Measurements from ENCODE around the gene TADA2B. TPM values are rescaled to one million over a fixed set of nuclear protein-coding genes. Genes with fewer than 3 reads are reported as not detected.

Gene TADA2B
- total RNA-seq, 2 donors from 2014 or later: 17.3 to 17.5 TPM

GRCh38 chr4:7066006-7066405 lies 22.8 kb downstream of the TADA2B start:
- no peak for TF ChIP-seq CTCF (conservative IDR thresholded peaks at IDR 0.05)

GRCh38 chr4:7066493-7066892 lies 23.3 kb downstream of the TADA2B start:
- peak overlapping the region; percentile 91 for H3K4me3 ChIP-seq (ENCODE audit: low read length)
- Mint-ChIP-seq H3K9me3 (no peaks in the 10 kb centered on the region), H3K4me1 (peaks cover 8% of the 10 kb centered on the region), H3K36me3 (ENCODE audit: low read depth) (peaks cover 31% of the 10 kb centered on the region), H3K4me3 (peak overlapping the region; percentile 71), H3K27ac (no peak overlapping the region), H3K27me3 (ENCODE audit: insufficient read depth) (peaks cover 18% of the 10 kb centered on the region)
- no peak for DNase-seq
- TF ChIP-seq CTCF (conservative IDR thresholded peaks at IDR 0.05): no peak
- H3K9me3 ChIP-seq (ENCODE audit: control insufficient read depth, low read length): no peaks in the 10 kb centered on the region
- peaks cover 15% of the 10 kb centered on the region for H3K27me3 ChIP-seq (ENCODE audit: control insufficient read depth, insufficient read depth, low read length, poor library complexity, severe bottlenecking)
- H3K36me3 ChIP-seq (ENCODE audit: control insufficient read depth, insufficient read depth, low read length): peaks cover 34% of the 10 kb centered on the region
- no peak overlapping the region for H3K27ac ChIP-seq (ENCODE audit: low read depth, low read length)
- H3K9ac ChIP-seq (ENCODE audit: extremely low read depth, low read length, poor library complexity, severe bottlenecking): no peak overlapping the region
- no peaks in the 10 kb centered on the region for H3K4me1 ChIP-seq (ENCODE audit: control insufficient read depth, insufficient read depth, low read length)
- WGBS, 2 experiments (ENCODE audit: insufficient coverage in 1 of 2, insufficient read length in 1 of 2): 88 to 94% methylated on average over 3 to 4 of the region's 4 CpGs

More at GRCh38 chr4:7066006-7066405, 22.8 kb downstream of the TADA2B start:
- no peak overlapping the region for H3K27ac Mint-ChIP-seq
- no peak for DNase-seq
- Histone ChIP-seq H3K4me1 (ENCODE audit: control insufficient read depth, insufficient read depth, low read length) (no peaks in the 10 kb centered on the region), H3K4me3 (ENCODE audit: low read length) (no peak overlapping the region), H3K36me3 (ENCODE audit: control insufficient read depth, insufficient read depth, low read length) (peaks cover 39% of the 10 kb centered on the region), H3K9ac (ENCODE audit: extremely low read depth, low read length, poor library complexity, severe bottlenecking) (no peak overlapping the region), H3K27ac (ENCODE audit: low read depth, low read length) (no peak overlapping the region), H3K27me3 (ENCODE audit: control insufficient read depth, insufficient read depth, low read length, poor library complexity, severe bottlenecking) (peaks cover 10% of the 10 kb centered on the region), H3K9me3 (ENCODE audit: control insufficient read depth, low read length) (no peaks in the 10 kb centered on the region)
- H3K9me3 Mint-ChIP-seq: no peaks in the 10 kb centered on the region
- H3K36me3 Mint-ChIP-seq (ENCODE audit: low read depth): peaks cover 34% of the 10 kb centered on the region
- H3K4me3 Mint-ChIP-seq: no peak overlapping the region
- H3K4me1 Mint-ChIP-seq: peaks cover 8% of the 10 kb centered on the region
- peaks cover 14% of the 10 kb centered on the region for H3K27me3 Mint-ChIP-seq (ENCODE audit: insufficient read depth)
- 96 to 98% methylated on average over 9 to 11 of the region's 11 CpGs for WGBS, 2 experiments (ENCODE audit: insufficient coverage in 1 of 2, insufficient read length in 1 of 2)

- DNase-seq: no peak
- Histone ChIP-seq H3K9ac (ENCODE audit: extremely low read depth, low read length, poor library complexity, severe bottlenecking) (peak overlapping the region; percentile 55), H3K36me3 (ENCODE audit: control insufficient read depth, insufficient read depth, low read length) (peaks cover 28% of the 10 kb centered on the region), H3K27ac (ENCODE audit: low read depth, low read length) (no peak overlapping the region), H3K4me3 (ENCODE audit: low read length) (peak overlapping the region; percentile 91), H3K9me3 (ENCODE audit: control insufficient read depth, low read length) (no peaks in the 10 kb centered on the region), H3K4me1 (ENCODE audit: control insufficient read depth, insufficient read depth, low read length) (no peaks in the 10 kb centered on the region), H3K27me3 (ENCODE audit: control insufficient read depth, insufficient read depth, low read length, poor library complexity, severe bottlenecking) (peaks cover 21% of the 10 kb centered on the region)
- H3K27me3 Mint-ChIP-seq (ENCODE audit: insufficient read depth): peaks cover 22% of the 10 kb centered on the region
- H3K9me3 Mint-ChIP-seq: no peaks in the 10 kb centered on the region
- 5 to 8% methylated on average over 9 to 13 of the region's 13 CpGs for WGBS, 2 experiments (ENCODE audit: insufficient coverage in 1 of 2, insufficient read length in 1 of 2)
- peak overlapping the region; percentile 58 for H3K27ac Mint-ChIP-seq
- peak overlapping the region; percentile 71 for H3K4me3 Mint-ChIP-seq
- no peak for TF ChIP-seq CTCF (conservative IDR thresholded peaks at IDR 0.05)
- H3K36me3 Mint-ChIP-seq (ENCODE audit: low read depth): peaks cover 26% of the 10 kb centered on the region
- peaks cover 8% of the 10 kb centered on the region for H3K4me1 Mint-ChIP-seq
These were observed 23.9 kb downstream of the TADA2B start for GRCh38 chr4:7067126-7067451.
